DOHH2 (cell line): Measurements from ENCODE around the gene AUTS2.

ENCODE experiments used
- H3F3A ChIP-seq: fragments of 200-600 bp; sonication (generic), shearing (Covaris generic); 2 replicates; pipeline ENCODE4 v1.6.0; 2016; ENCODE audit warnings: antibody characterized with exemption, mild to moderate bottlenecking; ENCODE audit not compliant: control insufficient read depth, insufficient read depth
- H3K27ac ChIP-seq: fragments of 200-600 bp; sonication (generic); 2 replicates; pipeline ENCODE4 v1.5.1; 2014; ENCODE audit warnings: low read depth, mild to moderate bottlenecking, low read length, moderate library complexity
- H3K27me3 ChIP-seq: fragments of 200-600 bp; sonication (generic); 2 replicates; pipeline ENCODE4 v1.6.1; 2014; ENCODE audit warnings: mild to moderate bottlenecking, low read length, mixed read lengths; ENCODE audit not compliant: control insufficient read depth
- H3K36me3 ChIP-seq: fragments of 200-600 bp; sonication (generic); 2 replicates; pipeline ENCODE4 v1.6.1; 2014; ENCODE audit warnings: mild to moderate bottlenecking, low read length, moderate library complexity, mixed read lengths; ENCODE audit not compliant: control insufficient read depth
- H3K4me1 ChIP-seq: fragments of 200-600 bp; sonication (generic); 2 replicates; pipeline ENCODE4 v1.6.1; 2014; ENCODE audit warnings: mild to moderate bottlenecking, low read length, mixed read lengths; ENCODE audit not compliant: control insufficient read depth
- H3K4me2 ChIP-seq: fragments of 200-600 bp; sonication (generic); 2 replicates; pipeline ENCODE4 v1.6.0; 2014; ENCODE audit warnings: mild to moderate bottlenecking, low read length, moderate library complexity
- H3K4me3 ChIP-seq: fragments of 200-600 bp; sonication (generic); 2 replicates; pipeline ENCODE4 v1.5.1; 2014; ENCODE audit warnings: mild to moderate bottlenecking, low read length, mixed read lengths
- H3K79me2 ChIP-seq: fragments of 200-600 bp; sonication (generic); 2 replicates; pipeline ENCODE4 v1.6.1; 2014; ENCODE audit warnings: mild to moderate bottlenecking, low read length, mixed read lengths; ENCODE audit not compliant: control insufficient read depth
- H3K9me2 ChIP-seq: fragments of 200-600 bp; sonication (generic); replicated peaks from 2 replicates; pipeline ENCODE4 v1.6.1; 2014; ENCODE audit warnings: mild to moderate bottlenecking, low read length, mixed read lengths; ENCODE audit not compliant: control insufficient read depth
- H3K9me3 ChIP-seq: fragments of 200-600 bp; sonication (generic); 2 replicates; pipeline ENCODE4 v1.6.1; 2014; ENCODE audit warnings: antibody characterized with exemption, low read length, mixed read lengths; ENCODE audit not compliant: control insufficient read depth, insufficient read depth
- H4K20me1 ChIP-seq: fragments of 200-600 bp; sonication (generic); 2 replicates; pipeline ENCODE4 v1.6.0; 2014; ENCODE audit warnings: low read depth, mild to moderate bottlenecking, antibody characterized with exemption, low read length, moderate library complexity; ENCODE audit not compliant: control insufficient read depth, insufficient read depth
- EZH2phosphoT487 ChIP-seq: fragments of 200-600 bp; sonication (generic); IDR thresholded peaks from 2 replicates; pipeline ENCODE4 v1.6.1; 2017; ENCODE audit warnings: borderline replicate concordance, mild to moderate bottlenecking, antibody characterized with exemption, low read length, moderate library complexity, mixed read lengths
- TF ChIP-seq, protein P1 (sequence below): fragments of 200-600 bp; sonication (generic); IDR thresholded peaks from one replicate; pipeline ENCODE4 v1.5.1; 2014; ENCODE audit warnings: antibody characterized with exemption, mild to moderate bottlenecking, low read depth, low read length; ENCODE audit not compliant: poor library complexity, severe bottlenecking

The AUTS2 gene

DNA sequence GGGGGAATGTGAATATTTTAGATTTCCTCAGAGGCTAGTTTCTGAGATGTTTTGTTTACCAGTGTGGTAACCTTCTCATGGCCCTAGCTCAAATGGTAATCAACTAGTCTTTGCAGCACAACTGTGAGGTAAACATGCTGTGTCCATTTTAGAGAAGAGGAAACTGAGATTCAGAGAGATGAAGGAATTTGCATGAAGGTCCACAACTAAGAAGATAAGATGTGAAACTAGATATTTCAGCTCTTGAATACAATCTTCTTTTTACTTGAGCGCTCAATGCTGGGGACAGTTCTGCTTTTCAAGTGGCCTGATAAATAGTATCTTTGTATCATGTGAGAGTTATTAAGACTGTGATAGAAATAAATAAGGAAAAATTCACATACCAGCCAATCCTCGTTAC, 245.4 kb downstream of the AUTS2 start:
- Histone ChIP-seq H3K79me2 (peaks cover 78% of the 10 kb centered on the region), H3K4me2 (peak overlapping the region; percentile 50), H3K27me3 (no peaks in the 10 kb centered on the region), H3K9me2 (no peaks in the 10 kb centered on the region), H3K36me3 (no peaks in the 10 kb centered on the region), H3K27ac (no peak overlapping the region), H3K9me3 (no peaks in the 10 kb centered on the region), H3F3A (peaks cover 30% of the 10 kb centered on the region), H4K20me1 (peaks cover 47% of the 10 kb centered on the region; the same call in 1 of the 2 replicates), H3K4me3 (peak overlapping the region; percentile 35), H3K4me1 (peaks cover 79% of the 10 kb centered on the region)
- TF ChIP-seq, protein P1, sequence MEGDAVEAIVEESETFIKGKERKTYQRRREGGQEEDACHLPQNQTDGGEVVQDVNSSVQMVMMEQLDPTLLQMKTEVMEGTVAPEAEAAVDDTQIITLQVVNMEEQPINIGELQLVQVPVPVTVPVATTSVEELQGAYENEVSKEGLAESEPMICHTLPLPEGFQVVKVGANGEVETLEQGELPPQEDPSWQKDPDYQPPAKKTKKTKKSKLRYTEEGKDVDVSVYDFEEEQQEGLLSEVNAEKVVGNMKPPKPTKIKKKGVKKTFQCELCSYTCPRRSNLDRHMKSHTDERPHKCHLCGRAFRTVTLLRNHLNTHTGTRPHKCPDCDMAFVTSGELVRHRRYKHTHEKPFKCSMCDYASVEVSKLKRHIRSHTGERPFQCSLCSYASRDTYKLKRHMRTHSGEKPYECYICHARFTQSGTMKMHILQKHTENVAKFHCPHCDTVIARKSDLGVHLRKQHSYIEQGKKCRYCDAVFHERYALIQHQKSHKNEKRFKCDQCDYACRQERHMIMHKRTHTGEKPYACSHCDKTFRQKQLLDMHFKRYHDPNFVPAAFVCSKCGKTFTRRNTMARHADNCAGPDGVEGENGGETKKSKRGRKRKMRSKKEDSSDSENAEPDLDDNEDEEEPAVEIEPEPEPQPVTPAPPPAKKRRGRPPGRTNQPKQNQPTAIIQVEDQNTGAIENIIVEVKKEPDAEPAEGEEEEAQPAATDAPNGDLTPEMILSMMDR: no peak
- TF ChIP-seq EZH2phosphoT487: no peak

DNA sequence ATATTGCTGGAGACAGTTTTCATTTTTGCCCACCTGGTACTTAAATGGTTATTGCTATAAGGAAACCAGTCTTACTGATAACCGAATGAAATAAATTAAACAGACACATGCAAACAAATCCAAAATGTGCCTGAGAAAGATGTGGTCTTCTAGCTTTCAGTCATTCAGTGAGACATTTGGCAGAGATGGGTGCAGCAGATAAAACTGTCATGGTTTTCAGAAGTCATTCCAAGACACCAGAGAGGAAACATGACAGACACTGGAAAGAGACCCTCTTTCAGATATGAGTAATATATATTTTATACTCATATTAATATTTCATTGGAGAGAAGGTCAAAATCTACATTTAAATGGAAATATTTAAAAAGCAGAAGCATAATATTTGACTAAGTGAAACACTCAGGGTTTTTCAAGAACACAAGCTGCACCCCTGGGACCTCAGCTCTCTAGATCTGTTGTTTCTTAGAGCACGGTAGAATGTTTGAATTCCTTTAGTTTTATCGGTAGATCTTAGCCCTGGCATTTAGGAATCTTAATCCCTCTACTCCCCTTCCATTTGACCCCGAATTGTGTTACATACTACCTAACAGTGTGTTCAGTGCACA, 246.1 kb downstream of the AUTS2 start:
- Histone ChIP-seq H3K4me3 (no peak overlapping the region), H3K9me3 (no peaks in the 10 kb centered on the region), H3F3A (peaks cover 27% of the 10 kb centered on the region), H3K9me2 (no peaks in the 10 kb centered on the region), H4K20me1 (peaks cover 42% of the 10 kb centered on the region; the same call in 1 of the 2 replicates), H3K79me2 (peaks cover 74% of the 10 kb centered on the region), H3K36me3 (no peaks in the 10 kb centered on the region), H3K27me3 (no peaks in the 10 kb centered on the region), H3K27ac (no peak overlapping the region), H3K4me1 (peaks cover 72% of the 10 kb centered on the region), H3K4me2 (peak overlapping the region; percentile 50; the same call in 1 of the 2 replicates)
- no peak for TF ChIP-seq EZH2phosphoT487
- TF ChIP-seq, protein P1: no peak

DNA sequence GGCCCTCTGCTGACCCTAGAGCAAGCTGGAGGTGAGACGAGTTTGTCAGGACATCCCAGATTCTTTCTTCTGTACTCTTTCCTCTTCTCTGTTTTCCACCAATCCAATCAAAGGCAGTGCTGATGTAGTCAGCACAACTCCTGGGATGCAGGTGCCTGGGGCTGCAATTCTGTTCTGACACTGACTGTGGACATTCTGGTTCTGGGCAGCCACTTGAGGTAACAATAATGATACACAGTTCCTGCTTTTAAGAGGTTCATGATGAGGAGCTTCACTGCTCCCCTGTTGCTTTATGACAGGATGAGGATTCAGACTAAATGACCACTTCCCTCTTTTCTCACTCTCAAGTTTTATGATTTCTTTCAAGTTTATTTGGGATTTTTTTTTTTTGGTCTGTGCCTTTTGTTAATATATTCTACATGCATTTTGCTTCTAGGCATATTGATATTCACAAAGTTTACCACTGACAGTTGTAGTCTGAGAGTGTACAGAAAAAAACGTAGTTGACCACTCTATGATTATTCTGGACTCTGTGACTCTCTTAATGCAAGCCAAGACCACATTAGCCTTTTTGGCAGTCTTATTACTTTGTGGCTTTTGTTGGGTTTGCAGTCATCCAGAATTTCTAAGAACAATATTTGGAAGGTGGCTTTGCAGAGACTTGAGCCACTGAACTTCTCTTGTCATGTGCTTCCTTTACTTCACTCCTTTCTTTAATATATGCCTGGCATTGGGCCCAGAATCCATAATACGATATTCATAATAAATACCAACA, 247.6 kb downstream of the AUTS2 start:
- Histone ChIP-seq H3K27ac (no peak overlapping the region), H3F3A (peaks cover 14% of the 10 kb centered on the region), H3K4me3 (peak overlapping the region; percentile 6), H3K4me2 (peak overlapping the region; percentile 41), H3K27me3 (no peaks in the 10 kb centered on the region), H3K9me3 (no peaks in the 10 kb centered on the region), H3K36me3 (no peaks in the 10 kb centered on the region), H3K4me1 (peaks cover 56% of the 10 kb centered on the region), H4K20me1 (peaks cover 39% of the 10 kb centered on the region; the same call in 1 of the 2 replicates), H3K79me2 (peaks cover 74% of the 10 kb centered on the region), H3K9me2 (no peaks in the 10 kb centered on the region)
- TF ChIP-seq, protein P1: no peak
- TF ChIP-seq EZH2phosphoT487: no peak
